Lower lobe of right lung (tissue), 2 donors: ENCODE data around the gene SOX5. TPM values are rescaled to one million over a fixed set of nuclear protein-coding genes. Genes with fewer than 3 reads are reported as not detected.

ENCODE experiments used
- ATAC-seq, 2 donors: fragments of 200-7000 bp; cut with Tn5 transposase; one replicate each; pipeline ENCODE4 v1.9.1; 2020 to 2022; ENCODE audit warnings: mild to moderate bottlenecking in 2 of 2, moderate library complexity in 2 of 2
- DNase-seq: peaks from one replicate; pipeline ENCODE4 v3.0.0-alpha.2; 2020
- H3K27ac ChIP-seq: fragments of 200-600 bp; one replicate; pipeline ENCODE4 v1.8.0; 2022
- H3K27me3 ChIP-seq: fragments of 200-600 bp; one replicate; pipeline ENCODE4 v1.8.0; 2022; ENCODE audit warnings: low read depth
- H3K36me3 ChIP-seq: fragments of 200-600 bp; one replicate; pipeline ENCODE4 v1.8.0; 2022; ENCODE audit warnings: mild to moderate bottlenecking
- H3K4me1 ChIP-seq: fragments of 200-600 bp; one replicate; pipeline ENCODE4 v1.8.0; 2022
- H3K4me3 ChIP-seq: fragments of 200-600 bp; one replicate; pipeline ENCODE4 v1.8.0; 2022; ENCODE audit warnings: mild to moderate bottlenecking
- H3K9me3 ChIP-seq: fragments of 200-600 bp; one replicate; pipeline ENCODE4 v1.8.0; 2022
- intact Hi-C: fragments of 100-400 bp; cut with DNase I; formaldehyde crosslinking; loops from one replicate; pipeline ENCODE4 v1.11.0; 2022
- total RNA-seq: library from RNA; stranded (reverse); fragmentation: NEBNext Ultra II Directional; extraction: Animal tissue kit (Norgen Biotek cat#: 25700); gene quantifications from one replicate; pipeline ENCODE4 v1.2.1, GENCODE V29; 2021
- TF ChIP-seq, protein P1 (sequence below): fragments of 200-600 bp; IDR thresholded peaks from one replicate; pipeline ENCODE4 v1.8.0; 2022; ENCODE audit warnings: antibody characterized with exemption, mild to moderate bottlenecking
- donor health status: DM: no; HTN: yes; CAD: no; lungs with severe emphysema.

Gene SOX5
- total RNA-seq, 1 donor from 2014 or later: 14.0 TPM

- Histone ChIP-seq H3K36me3 (no peaks in the 10 kb centered on the region), H3K27me3 (no peaks in the 10 kb centered on the region), H3K27ac (no peak overlapping the region), H3K9me3 (no peaks in the 10 kb centered on the region), H3K4me3 (no peak overlapping the region), H3K4me1 (no peaks in the 10 kb centered on the region)
- DNase-seq (no peak), ATAC-seq (no peak)
- TF ChIP-seq, protein P1, sequence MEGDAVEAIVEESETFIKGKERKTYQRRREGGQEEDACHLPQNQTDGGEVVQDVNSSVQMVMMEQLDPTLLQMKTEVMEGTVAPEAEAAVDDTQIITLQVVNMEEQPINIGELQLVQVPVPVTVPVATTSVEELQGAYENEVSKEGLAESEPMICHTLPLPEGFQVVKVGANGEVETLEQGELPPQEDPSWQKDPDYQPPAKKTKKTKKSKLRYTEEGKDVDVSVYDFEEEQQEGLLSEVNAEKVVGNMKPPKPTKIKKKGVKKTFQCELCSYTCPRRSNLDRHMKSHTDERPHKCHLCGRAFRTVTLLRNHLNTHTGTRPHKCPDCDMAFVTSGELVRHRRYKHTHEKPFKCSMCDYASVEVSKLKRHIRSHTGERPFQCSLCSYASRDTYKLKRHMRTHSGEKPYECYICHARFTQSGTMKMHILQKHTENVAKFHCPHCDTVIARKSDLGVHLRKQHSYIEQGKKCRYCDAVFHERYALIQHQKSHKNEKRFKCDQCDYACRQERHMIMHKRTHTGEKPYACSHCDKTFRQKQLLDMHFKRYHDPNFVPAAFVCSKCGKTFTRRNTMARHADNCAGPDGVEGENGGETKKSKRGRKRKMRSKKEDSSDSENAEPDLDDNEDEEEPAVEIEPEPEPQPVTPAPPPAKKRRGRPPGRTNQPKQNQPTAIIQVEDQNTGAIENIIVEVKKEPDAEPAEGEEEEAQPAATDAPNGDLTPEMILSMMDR: no peak
- intact Hi-C loops: no loop called here
These were observed 361.5 kb downstream of the SOX5 start for GRCh38 chr12:23587833-23588559.

GRCh38 chr12:23585782-23586163 lies 363.7 kb downstream of the SOX5 start:
- intact Hi-C loops: no loop called here
- Histone ChIP-seq H3K4me1 (no peaks in the 10 kb centered on the region), H3K27me3 (no peaks in the 10 kb centered on the region), H3K27ac (no peak overlapping the region), H3K36me3 (no peaks in the 10 kb centered on the region), H3K9me3 (no peaks in the 10 kb centered on the region), H3K4me3 (no peak overlapping the region)
- DNase-seq (no peak), ATAC-seq (no peak)
- TF ChIP-seq, protein P1: no peak

DNA sequence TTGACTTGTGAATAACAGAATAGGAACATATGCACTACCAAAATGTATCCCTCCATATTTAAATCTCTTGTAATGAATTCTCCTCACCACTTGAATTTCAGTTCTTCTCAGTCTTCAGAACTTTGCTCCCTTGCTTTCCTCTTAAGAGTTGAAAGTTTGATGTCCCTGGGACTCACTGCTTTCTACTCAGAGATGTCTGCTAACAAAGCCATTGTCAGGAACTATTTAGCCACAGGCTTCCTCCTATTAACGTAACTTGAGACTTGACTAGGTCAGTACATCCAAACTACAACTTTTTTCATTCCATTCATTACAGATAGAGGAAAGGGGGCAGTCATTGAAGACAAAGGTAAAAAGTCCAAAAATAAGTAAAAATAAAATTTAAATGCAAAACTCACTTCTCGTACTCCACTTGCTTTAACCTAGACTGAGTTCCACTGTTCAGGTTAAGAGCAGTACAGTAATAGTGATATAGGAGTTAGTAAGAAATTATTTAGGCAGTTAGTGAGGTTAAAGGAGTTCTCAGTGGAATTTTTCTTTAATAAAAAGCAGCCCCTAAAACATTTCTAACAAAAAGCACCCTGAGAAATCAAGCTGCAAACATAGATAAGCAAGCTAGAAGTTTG lies 364.2 kb downstream of the SOX5 start:
- H3K27ac ChIP-seq: no peak overlapping the region
- intact Hi-C loops: no loop called here
- ATAC-seq (no peak), DNase-seq (no peak)
- TF ChIP-seq, protein P1: no peak
- H3K4me1 ChIP-seq: no peaks in the 10 kb centered on the region
- H3K9me3 ChIP-seq: no peaks in the 10 kb centered on the region
- no peaks in the 10 kb centered on the region for H3K36me3 ChIP-seq
- H3K4me3 ChIP-seq: no peak overlapping the region
- no peaks in the 10 kb centered on the region for H3K27me3 ChIP-seq

- no peaks in the 10 kb centered on the region for H3K9me3 ChIP-seq
- DNase-seq (no peak), ATAC-seq (no peak)
- no peaks in the 10 kb centered on the region for H3K27me3 ChIP-seq
- H3K27ac ChIP-seq: no peak overlapping the region
- no peaks in the 10 kb centered on the region for H3K36me3 ChIP-seq
- TF ChIP-seq, protein P1: no peak
- intact Hi-C loops: no loop called here
- H3K4me3 ChIP-seq: no peak overlapping the region
- no peaks in the 10 kb centered on the region for H3K4me1 ChIP-seq
These were observed 367.6 kb downstream of the SOX5 start for GRCh38 chr12:23581913-23582312.

DNA sequence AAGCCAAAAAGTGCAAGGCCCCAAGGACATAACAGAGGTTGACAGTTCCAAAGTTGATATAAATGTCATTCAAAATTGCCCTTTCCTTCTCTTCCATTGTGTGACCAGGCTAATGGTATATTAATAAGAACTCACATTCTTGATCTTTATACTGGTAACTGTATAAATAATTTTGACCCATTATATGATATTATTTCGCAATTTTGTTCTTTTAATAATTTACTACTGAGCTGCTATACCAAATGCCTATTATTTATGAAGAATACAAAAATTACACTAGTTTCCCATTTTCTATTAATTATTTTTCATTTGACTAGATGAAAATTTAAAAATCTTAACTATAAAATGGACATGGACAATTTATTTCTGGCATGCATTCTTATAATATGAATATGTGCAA lies 370.2 kb downstream of the SOX5 start:
- H3K4me1 ChIP-seq: no peaks in the 10 kb centered on the region
- TF ChIP-seq, protein P1: no peak

More for the DNA sequence above, 370.2 kb downstream of the SOX5 start:
- Histone ChIP-seq H3K9me3 (no peaks in the 10 kb centered on the region), H3K27me3 (no peaks in the 10 kb centered on the region), H3K36me3 (no peaks in the 10 kb centered on the region), H3K27ac (no peak overlapping the region), H3K4me3 (no peak overlapping the region)
- no peak for DNase-seq
- ATAC-seq: no peak
- intact Hi-C loops: no loop called here
